ENCODE measurements around the gene CYB561A3.
"Not testable (repeated sequence)": the region's sequence is repeated elsewhere in the genome, so short reads cannot be mapped to it uniquely, and the experiment has no call there.

Gene CYB561A3, protein sequence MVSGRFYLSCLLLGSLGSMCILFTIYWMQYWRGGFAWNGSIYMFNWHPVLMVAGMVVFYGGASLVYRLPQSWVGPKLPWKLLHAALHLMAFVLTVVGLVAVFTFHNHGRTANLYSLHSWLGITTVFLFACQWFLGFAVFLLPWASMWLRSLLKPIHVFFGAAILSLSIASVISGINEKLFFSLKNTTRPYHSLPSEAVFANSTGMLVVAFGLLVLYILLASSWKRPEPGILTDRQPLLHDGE

DNA sequence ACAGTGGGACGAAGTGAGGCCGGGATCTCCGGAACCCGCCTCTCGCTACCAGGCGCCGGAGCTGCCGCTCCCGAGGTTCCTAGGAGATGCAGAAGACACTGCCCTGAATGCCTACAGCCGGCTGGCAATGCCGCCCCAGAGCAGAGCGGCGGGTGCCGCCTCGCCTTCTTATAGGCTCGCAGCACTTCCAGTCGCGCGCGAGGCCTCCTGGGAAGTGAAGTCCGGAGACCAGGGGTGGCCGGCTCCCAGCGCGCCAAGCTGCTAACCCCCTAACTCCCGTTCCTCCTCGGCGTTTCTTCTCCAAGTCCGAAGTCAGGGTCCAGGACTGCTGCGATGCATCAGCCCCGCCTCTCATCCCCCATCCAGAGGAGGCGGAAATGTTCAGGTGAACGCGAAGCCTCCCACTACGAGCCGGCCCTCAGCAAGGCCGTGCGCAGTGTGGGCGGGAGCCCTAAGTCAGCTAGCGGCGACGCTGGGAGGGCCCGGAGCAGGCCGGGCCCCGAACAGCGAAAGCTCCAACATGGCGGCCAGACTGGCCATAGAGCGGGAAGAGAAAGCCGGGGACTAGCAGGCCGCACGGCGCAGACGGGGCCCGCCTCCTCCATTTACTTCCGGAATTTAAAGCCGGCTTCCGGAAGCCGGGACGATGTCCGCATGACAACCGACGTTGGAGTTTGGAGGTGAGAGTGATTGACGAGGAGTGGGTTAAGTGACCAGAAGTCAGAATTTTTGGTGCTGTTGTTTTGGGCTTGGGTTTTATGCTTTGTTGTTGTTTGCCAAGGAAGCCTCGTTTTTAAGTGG, at the start of gene CYB561A3, which contains the start of gene TMEM138:
TSS of gene CYB561A3 (minus strand) at position 142 of the 801 bp plus-strand sequence. CDS start 5,169 bp downstream, outside the sequence.
TSS of gene TMEM138 (plus strand) at position 634 of the 801 bp plus-strand sequence. CDS start 2,017 bp downstream, outside the sequence.
- DNase-seq = peak; percentile 69

DNA sequence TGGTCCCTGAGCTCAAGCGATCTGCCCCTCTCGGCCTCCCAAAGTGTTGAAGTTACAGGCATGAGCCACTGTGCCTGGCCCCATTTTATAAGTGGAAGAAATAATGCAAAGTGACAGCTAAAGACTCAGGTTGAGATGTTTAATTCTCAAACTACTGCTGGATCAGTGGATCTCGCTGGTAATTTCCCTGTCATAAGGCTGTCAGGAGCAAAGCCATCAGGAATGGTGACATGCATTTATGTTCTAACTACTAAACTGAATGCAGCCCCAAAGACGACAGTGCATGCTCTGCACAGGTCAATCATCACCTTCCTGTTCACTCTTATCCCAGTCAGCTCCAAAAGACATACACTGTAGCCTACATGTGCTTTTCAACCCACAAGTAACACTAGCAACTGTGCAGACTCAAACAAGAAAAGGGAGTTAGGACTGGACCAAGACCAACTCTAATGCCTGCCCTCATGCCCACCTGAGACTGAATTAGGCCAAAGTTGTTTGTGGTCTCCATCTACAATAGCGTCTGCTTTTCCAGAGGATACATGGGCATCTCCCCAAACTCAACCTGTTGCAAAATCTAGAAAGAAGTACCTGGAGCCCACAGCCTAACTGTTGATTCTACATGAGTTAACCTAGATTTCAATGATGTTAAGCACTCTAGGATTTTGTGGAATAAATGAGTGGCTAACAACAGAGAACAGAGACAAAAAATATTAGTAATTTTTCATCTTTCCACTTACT, 45.5 kb upstream of the CYB561A3 start:
- no peak for DNase-seq

DNA sequence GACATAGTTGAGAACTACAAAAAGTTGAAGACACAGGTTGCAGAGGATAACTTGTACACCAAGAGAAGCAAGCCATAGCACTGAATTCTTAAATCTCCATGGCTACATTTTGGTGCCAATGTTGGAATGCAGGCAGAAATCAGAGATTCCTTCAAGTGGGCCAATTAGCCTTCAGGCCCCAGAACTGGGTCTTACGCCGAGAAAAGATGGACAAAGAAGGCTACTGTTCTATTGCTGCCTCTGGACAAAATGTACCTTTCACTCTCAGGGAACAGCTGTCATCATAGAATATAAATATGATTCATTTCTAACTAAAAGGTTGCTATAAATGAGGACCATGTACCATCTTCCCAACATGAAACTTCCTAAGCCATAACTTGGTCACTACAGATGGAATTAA, 44.4 kb upstream of the CYB561A3 start:
- DNase-seq = no peak

DNA sequence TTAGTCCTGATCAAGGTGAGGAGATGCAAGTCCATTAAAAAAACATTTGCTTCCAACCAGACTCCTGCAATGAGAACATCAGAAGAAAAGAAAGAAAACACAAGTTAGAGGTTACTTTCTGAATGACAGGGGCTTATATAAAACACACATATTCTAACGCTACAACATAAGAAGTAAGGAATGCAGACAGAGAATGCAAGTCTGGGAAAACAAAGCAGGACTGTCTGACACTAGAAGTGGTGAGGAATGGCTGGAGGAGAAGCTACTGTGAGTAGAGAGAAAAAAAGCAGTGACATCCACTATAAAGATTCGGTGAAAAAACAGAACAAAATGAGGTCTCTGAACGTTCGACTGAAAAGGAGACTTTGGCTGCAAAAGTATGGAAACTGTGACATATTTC, 43.0 kb upstream of the CYB561A3 start:
- no peak for DNase-seq

DNA sequence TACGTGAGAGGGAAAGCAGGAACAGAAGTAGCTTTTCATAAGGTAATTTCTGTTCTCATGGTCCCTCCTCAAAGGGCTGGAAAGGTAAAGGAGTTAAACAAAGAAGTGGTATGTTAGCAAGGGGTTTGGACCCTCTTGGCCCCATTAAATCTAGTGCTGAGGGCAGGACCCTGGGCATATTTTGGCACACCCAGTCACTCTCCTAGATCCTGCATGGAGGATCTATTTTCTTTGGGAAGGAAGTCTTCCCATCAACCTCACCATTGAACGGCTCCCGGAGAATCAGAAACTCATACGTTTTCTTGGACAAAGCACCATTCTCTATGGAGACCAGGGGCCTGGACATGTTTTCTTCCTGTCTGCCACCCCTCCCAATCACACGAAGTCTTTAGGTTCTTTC, 42.4 kb upstream of the CYB561A3 start:
- DNase-seq = no peak

DNA sequence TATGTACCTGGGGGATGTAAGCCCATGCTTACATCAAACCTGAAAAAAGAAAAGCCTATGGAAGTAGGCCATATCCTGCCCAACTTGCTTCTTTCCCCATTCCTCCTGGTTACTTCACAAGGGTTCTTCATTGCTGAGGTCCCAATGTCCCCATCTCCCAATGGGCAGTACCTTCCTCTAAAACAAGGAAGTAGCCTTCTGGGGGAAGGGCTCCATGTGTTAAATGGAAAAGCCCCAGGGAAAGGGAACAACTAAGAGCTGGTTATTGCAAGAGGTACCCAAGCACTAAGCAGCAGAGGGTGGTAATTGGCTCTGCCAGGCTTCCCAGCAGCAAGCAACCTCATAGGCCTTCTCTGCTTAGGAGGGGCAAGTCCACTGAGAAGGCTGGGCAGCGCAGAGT, 42.0 kb upstream of the CYB561A3 start:
- no peak for DNase-seq

DNA sequence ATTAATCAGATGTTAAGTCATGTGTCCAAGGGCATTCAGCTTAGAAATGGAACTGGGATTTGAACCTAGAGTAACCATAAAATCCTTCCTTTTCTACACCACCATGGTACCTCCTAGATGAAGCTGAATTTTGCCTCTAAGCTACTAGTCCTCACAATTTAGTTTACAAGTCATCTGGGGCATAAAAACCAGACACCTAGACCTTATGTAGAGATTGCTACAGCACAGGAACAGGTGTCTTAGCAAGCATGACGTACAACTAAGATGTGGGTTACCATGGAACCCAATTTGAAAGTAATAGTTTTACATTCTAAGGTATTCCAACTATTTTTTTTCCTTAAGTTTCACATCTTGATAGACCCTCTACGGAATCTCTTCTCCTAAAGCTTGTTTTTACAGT, 39.9 kb upstream of the CYB561A3 start:
- no peak for DNase-seq

DNA sequence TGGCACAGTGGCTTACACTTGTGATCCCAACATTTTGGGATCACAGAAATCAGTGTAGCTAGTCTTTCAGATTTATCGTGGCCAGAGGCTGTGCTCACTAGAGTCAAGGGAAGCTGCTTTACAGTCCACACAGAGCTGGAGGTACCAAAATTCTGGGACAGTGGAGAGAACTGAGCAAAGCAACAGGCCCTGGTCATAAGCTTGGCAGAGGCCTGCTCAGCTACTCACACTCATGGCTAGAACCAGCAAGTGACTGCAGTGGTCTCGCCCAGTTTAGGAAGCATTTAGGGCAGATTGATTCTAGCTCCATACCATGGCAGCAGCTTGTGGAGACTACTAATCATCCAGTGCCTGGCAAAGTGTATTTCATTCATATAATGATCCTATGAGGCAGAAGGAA, 39.5 kb upstream of the CYB561A3 start:
- no peak for DNase-seq

DNA sequence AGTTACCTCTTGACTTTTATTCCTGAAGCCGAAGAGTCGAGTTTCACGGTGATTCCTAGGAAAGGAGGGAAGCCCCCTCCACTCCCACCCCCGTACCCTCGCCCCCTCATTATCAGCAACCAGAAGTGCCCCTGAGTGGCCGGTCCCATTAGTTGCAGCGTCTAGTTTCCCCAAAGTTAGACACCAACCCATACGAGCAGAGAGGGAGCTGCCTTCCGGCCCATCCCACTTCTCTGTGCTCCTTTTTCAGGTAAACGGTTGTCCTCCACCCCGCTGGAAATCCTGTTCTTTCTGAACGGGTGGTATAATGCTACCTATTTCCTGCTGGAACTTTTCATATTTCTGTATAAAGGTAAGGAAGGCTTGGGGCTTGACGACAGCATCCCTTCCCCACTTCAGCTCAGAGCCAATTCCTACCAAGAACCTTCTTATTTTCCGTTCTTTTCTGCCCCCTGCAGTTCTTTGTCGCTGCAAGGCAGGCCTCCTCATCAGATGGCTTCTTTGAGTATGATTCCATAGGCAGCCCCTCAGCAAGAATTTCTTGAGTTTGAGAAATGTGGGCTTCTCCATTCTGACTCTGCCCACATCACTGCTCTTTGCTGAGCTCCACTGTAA, 31.4 kb upstream of the CYB561A3 start:
- no peak for DNase-seq

DNA sequence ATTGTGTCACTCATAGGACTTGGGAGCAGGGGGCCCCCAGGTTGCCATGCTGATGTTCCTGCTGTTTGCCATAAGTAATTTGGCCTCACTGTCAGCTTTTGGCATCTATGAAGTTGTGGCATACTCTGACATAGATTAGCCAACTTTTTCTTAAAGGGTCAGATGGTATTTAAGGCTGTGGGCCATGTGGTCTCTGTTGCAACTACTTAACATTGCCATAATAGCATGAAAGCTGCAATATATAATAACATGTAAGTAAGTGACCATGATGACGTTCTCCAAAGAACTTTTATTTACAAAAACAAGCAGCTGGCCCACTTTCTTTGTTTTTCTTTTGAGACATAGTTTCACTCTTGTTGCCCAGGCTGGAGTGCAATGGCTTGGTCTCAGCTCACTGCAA, 28.5 kb upstream of the CYB561A3 start:
- no peak for DNase-seq

DNA sequence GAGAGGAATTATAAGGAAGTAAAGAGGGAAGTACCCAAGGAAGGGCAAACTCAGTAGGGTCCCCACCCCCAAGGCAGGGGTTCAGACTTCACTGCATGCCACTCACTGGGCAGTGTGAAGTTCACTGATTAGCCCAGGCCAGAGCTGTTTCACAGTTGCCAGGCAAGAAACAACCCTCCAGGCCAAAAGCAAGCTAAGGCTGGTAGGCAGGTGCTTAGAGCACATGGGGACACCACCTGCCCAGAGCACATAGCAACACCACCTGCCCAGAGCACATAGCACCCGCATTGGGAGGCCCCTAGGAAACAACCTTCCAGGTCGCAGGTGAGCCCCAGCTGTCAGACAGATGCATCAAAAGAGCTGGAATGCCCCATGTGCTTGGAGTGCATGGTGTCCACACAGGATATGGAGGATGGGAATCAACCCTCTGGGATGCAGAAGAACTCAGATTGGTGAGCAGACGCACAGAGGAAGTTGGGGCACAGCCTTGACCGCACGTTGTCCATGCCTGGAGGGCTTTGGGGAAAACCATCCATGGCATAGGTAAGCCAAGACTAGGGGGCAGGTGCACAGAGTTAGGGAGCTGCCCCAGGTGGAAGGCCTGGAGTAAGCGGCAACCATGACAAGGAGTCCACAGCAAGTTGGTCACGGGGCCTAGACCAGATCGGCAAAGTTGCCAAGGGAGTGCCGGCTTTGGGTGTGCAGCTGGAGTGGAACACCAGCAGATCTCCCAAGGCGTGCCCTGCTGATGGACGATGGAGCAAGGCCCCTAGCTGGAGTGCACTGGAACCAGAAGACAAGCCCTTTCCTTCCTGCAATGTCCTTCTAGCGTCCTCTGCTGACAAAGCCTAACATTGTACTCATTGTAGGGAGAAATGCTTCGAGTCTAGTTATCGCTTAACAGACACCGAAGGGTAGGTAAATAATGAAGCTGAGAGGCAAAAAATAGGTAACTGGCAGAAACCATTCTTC, 22.9 kb upstream of the CYB561A3 start:
- no peak for DNase-seq

DNA sequence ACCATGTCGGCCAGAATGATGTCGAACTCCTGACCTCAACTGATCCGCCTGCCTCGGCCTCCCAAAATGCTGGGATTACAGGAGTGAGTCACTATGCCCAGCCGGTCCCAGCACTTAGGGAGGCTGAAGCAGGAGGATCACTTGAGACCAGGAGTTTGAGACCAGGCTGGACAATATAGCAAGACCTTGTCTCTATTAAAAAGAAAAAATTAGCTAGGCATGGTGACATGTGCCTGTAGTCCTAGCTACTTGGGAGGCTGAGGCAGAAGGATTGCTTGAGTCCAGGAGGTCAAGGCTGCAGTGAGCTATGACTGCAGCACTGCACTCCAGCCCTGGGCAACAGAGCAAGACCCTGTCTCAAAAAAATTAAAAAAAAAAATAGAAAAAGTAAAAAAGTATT, 22.2 kb upstream of the CYB561A3 start:
- DNase-seq = not testable (repeated sequence)

DNA sequence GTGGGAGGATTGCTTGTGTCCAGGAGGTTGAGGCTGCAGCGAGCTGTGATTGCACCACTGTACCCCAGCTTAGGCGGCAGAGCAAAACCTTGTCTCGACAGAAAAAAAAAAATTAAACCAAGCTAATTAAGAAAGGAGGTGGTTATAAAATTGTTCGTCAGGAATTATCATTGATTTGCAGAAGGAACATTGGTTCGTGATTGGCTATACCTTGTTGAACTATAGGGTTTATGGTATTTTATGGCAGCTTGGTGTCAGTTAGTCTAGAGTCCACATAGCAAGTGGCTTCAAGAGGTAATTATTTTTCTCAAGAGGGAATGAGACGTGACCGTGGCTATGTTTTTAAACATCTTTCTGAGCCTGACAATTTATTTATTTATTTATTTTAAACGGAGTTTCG, 19.2 kb upstream of the CYB561A3 start:
- no peak for DNase-seq

DNA sequence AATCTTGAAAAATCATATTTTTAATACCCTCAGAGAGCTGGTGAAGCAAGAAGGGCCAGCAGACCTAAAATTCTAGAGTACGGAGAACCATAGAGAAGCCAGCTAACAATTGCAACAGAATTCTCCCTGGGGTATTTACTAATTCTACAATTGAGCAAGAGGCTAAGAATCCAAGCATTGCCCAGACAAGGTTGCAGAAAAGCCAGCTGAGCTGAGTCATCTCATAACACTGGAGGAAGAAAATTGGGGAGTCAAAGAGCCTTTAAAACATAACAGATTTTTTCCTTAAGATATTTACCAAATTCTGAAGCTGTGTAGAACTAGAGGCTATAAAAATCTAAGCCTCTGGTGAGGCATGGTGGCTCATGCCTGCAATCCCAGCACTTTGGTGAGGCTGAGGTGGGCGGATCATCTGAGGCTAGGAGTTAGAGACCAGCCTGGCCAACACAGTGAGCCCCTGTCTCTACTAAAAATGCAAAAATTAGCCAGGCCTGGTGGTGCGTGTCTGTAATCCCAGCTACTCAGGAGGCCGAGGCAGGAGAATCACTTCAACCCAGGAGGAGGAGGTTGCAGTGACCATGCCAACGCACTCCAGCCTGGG, 17.1 kb upstream of the CYB561A3 start:
- DNase-seq = peak; percentile 40

DNA sequence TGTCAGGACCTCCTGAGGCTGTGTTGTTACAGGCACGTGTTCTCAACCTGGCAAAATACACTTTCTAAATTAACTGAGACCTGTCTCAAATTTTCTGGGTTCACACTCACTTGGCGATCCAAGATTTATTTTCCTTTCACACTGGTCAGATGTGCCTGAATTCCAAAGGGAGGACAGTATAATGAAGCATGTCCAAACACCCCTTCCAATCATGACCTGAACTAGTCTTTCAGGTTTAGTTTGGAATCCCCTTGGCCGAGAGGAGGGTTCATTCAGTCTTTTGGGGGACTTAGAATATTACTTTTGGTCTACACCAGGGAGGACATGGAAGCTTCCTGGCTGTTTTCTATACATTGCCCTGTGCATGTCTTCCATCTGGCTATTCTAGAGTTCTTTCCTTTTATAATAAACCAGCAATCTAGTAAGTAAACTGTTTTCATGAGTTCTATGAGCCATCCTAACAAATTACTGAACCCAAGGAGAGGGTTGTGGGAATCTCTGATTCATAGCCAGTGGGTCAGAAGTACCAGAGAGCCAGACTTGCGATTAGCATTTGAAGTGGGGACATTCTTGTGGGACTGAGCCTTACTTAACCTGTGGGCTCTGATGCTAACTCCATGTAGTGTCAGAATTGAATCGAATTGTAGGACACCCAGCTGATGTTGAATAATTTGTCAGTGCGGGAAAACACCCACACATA, 15.9 kb upstream of the CYB561A3 start:
- DNase-seq = no peak

DNA sequence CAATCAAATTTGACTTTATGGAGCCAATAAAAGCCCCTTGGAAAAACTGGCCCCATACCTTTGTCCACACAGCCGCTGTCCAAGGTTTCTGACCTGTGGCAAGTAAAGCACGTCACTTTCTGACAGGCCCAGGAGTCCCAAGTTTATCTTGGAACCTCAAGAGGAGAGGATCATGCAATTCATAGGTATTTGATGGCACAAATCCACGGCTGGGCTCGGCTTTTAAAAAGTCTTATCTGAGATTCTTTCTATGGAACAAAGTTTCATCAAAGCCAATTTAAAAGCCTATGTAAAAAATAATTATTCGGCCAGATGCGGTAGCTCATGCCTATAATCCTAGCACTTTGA, 14.1 kb upstream of the CYB561A3 start:
- no peak for DNase-seq

DNA sequence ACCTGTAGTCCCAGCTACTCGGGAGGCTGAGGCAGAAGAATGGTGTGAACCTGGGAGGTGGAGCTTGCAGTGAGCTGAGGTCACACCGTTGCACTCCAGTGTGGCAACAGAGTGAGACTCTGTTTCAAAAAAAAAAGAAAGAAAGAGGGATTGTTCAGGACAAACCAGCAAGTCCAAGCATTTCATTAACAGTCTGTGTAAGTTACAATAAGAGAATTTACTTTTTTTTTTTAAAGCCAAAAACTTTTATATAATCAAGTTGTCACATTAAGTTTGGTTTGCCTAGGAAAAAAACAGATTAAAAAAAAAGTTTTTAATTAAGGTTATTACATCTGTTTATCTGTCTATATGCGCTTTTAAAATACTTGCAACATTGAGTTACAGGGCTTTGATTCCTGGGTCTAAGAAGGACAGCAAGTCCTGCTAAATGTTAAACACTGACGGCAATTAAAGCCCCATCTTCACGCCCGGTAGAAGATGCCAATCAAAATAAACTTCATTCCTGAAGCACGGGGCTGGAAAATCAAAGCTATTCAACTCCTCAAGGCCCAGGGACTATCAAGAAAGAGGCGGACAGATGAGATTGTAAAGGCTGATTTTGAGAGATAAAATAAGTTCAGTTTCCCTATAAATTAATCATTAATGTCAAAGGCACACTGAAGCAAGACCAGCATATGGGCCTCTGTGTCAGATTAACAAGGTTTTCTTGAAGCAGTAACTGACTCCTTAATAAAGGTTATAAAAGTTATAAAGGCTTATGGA, 11.2 kb upstream of the CYB561A3 start:
- no peak for DNase-seq

DNA sequence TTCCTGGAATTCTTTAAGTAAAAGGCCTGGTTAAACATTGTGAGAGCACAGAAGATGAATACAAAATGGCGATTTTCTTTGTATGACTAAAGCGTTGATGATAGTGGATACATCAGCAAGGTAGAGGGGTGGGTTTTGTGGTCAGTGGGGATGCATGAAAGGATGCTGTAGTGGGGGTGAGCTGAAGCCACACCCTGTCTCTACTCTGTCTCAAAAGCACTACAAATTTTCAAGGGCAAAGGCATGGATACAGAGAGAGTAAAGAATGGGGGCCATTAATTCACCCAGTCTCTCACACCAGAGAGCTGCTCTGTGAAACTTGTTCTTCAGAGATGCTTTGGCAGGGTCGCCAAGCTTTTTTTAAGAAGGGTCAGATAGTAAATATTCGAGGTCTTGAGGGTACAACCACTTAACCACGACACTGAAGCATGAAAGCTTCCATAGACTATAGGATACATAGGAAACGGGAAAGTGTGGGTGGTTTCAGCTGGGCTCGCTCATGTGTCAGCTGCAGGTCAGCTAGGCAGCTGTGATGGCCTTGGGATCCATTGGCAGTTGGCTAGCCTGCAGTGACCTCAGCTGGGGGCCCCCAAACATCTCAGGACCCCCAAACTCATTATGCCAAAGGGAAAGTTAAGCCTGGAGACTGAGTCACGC, 8.8 kb upstream of the CYB561A3 start:
- no peak for DNase-seq

All from GOT3 (cell line).